Measurements from ENCODE around the gene ST3GAL3.

- TF ChIP-seq, protein P1, sequence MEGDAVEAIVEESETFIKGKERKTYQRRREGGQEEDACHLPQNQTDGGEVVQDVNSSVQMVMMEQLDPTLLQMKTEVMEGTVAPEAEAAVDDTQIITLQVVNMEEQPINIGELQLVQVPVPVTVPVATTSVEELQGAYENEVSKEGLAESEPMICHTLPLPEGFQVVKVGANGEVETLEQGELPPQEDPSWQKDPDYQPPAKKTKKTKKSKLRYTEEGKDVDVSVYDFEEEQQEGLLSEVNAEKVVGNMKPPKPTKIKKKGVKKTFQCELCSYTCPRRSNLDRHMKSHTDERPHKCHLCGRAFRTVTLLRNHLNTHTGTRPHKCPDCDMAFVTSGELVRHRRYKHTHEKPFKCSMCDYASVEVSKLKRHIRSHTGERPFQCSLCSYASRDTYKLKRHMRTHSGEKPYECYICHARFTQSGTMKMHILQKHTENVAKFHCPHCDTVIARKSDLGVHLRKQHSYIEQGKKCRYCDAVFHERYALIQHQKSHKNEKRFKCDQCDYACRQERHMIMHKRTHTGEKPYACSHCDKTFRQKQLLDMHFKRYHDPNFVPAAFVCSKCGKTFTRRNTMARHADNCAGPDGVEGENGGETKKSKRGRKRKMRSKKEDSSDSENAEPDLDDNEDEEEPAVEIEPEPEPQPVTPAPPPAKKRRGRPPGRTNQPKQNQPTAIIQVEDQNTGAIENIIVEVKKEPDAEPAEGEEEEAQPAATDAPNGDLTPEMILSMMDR (IDR thresholded peaks at IDR 0.05; ENCODE audit: insufficient read depth, low read depth, low read length) = no peak
- no peak for TF ChIP-seq EZH2 (IDR thresholded peaks at IDR 0.05; ENCODE audit: insufficient read depth, low read length)
Observed at GRCh38 chr1:43847290-43847689, 140.0 kb downstream of the ST3GAL3 start.

Measured in astrocyte (in vitro differentiated cells and primary cell).